GM21723 (cell line): ENCODE data around the gene FMNL2.
"Not testable (repeated sequence)": the region's sequence is repeated elsewhere in the genome, so short reads cannot be mapped to it uniquely, and the experiment has no call there.

Experiments used
- ATAC-seq: cut with Tn5 transposase; IDR thresholded peaks from one replicate; pipeline ENCODE4 v1.9.1; 2021; ENCODE audit warnings: mild to moderate bottlenecking, moderate library complexity; ENCODE audit not compliant: unreplicated experiment

Gene FMNL2

DNA sequence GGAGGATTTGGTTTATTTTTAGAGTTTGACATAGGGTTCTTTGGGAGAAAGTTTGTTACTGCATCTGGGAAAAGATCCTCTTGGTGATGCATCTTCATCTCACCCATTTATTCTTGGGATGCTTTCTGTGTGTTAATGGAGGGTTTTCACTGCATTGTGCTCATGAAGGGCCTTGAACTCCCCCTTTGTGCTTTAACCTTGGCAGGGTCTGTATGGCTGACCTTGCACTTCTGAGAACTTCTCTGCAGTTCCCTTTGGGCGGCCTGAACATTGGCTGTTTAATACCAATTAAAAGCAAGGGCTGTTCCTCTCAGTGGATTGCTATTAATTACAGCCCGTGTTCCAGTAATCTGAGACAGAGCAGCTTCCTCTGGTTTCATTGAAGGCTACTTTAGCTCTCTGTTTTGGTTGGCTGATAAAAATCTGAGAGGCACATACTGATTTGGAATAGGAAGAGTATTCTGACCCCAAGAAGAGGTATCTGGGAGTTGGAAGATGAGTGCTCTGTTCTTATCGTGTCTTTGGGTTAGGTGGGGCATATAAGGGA is 37.5 kb downstream of the FMNL2 start:
- no peak for ATAC-seq

DNA sequence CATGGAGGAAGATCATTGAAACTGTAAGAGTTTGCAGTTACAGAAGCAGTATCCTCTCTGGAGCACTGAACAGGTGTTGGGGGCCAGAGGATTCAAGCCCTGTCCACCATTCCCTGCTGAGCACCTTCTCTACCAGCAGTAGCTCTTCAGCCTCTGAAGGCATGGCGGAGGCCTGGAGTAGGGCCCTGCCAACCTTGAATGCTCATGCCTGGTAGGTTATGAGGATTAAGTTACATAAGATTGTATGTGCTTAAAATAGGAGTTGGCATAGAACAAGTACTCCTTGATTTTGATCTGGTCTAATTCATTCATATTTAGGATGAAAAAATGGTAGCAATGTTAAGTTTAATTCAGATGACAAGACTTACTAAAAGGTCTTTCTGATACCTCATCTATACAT is 40.2 kb downstream of the FMNL2 start:
- no peak for ATAC-seq

DNA sequence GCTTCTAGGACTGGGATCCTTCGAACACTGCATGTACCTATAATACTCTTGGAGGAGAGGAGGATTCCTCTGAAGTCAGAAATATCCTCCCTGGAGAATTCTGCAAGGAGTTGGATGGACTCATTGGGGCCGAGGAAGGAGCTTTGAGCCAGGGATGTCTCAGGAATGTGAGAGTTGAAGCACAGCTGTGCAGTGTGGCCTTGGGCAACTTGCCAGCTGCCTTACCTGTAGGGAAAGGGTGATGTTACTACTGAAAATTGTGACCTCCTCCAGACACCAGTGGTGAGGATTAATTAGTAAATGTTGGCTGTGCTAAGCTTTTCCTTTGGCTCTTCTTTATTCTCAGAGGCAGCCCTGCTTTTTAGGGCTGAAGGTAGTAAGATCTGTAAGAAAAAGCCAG is 41.4 kb downstream of the FMNL2 start:
- ATAC-seq = no peak

DNA sequence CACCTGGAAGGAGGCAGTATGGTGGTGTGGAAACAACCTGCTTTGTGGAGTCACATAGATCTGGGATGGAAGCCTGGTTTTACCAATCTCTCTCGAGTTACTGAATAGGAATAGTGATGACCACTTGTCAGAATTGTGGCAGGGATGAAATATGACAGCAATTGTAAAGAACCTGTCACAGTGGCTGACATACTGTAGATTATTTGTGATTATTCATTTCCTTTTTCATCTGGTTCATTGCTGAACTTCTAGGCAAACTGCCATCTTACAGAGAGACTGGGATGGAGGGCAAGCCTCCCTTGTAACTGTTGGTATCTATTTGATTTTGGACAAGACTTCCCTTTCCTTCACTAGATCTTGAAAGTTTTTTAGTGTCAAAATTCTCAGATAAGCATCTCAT is 42.0 kb downstream of the FMNL2 start:
- no peak for ATAC-seq

DNA sequence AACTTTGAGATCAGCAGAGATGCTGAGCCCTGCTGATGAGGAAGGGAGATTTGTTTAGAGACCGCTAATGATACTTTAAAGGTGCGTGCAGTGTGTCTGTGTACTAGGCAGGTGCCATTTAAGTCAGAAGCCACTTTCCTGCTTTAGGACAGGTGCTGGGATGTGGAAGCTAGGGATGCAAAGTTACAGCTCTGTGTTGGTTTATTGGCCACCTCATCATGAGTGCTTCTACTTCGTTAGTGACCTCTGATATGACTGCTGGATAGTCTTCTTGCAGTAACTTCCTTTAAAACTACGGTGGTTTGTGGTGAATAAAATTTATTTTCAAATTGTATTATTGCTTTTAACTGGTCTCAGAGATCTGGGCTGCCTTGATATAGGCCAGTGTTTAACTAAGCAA is 44.1 kb downstream of the FMNL2 start:
- no peak for ATAC-seq

DNA sequence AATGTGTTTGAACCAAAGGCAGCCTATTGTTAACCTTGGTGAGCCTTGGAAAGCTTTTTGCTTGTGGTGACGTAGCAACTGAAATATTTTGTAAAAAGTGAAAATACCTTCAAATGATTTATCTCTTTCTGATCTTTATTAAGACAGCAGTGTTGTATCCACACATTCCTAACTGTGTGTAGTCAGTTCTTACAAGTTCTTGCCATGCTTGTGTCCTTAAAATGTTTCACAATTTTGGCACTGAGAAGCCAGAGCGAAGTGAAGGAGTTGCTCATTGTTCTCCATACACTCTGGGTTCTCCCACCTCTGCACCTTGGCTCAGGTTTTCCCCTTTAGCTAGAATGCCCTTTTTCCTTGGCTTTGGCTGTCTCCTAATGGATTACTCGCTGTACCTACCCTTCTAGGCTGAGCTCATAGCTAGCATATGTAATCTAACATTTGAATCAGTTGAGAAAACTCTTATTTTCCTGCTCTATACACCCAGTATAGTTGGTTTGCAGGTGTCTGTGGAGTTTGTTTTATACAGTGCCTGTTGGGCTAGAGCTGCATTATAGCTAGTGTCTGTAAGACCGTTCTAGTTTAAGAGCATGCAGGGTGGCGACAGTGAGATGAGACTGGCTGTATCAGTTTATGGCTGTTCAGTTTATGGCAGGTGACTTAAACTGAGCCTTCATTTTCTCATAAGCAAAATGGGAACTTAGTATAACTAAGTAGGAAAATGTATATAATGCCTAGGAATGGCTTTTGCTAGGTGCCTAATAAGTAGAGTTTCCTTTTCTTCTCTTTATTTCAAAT is 45.5 kb downstream of the FMNL2 start:
- no peak for ATAC-seq

DNA sequence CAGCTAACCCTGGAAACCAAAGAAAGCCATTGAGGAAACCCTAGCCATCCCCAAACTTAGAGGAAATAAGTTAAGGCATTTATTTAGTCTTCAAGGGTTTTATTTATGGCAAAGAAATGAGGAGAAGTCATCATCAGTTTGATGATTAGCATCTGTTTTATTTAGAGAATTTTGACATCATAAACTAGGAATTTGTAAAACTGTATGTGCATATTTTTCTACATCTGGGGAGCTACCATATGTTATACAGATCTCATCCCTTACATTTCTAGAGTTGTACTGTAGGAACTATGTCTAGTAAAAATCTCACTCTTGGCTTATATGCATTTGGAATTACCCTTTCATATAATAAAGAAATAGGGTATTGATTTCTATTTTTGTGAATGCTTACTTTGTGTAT is 48.7 kb downstream of the FMNL2 start:
- no peak for ATAC-seq

DNA sequence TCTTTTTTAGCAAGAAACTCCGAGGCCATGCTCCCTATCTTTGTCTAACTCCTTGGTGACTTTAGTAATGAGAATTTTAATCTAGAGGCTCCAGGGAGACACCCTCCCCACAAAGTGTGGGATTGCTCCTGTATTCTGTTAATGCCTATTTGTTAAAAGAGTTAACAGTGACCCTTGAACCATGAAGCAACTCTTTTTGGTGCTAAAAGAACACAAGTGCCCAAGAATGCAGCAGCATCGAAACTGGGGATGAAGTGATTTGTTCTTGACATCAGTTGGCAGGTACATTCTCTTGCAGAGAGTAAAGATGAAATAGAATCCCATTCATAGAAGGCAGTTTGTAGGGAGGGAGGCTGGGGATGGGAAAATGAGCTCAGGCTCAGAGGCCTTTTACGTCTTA is 50.0 kb downstream of the FMNL2 start:
- no peak for ATAC-seq

DNA sequence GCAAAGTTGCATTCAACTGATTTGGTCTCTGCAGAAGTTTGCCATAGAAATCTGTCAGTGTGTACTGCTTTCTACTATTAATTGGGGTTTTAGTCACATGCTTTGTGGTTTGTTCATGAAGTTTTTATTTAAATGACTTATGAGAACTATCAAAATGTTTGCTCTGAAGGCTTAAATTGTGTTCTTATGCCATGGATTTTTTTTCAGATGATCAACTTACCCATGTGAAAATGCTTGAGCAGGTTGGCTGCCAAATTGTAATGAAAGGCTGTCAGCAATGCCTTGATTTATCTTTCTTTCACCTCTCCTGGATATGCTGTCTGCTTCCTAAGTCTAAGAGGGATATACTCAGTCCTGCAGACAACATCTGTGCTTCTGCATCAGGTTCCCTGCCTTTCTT is 50.7 kb downstream of the FMNL2 start:
- ATAC-seq = no peak

DNA sequence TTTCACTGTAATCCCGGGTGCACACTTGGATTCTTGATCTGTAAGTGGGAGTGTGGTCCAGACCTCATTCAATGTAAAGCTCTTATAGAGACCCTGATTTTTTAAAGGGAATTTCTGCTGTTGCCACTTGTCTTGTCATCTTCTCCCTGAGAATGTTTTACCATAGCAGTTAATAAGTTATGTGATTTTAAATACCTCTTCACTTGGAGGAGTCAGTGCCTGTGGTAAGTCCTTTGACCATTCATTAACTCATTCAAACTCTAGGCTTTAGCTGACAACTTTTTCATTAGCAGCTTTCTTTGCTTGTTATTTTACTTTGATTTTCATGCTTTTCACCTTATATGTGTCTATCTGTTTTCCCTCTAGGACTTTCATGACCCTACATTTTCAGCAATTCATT is 51.3 kb downstream of the FMNL2 start:
- no peak for ATAC-seq

DNA sequence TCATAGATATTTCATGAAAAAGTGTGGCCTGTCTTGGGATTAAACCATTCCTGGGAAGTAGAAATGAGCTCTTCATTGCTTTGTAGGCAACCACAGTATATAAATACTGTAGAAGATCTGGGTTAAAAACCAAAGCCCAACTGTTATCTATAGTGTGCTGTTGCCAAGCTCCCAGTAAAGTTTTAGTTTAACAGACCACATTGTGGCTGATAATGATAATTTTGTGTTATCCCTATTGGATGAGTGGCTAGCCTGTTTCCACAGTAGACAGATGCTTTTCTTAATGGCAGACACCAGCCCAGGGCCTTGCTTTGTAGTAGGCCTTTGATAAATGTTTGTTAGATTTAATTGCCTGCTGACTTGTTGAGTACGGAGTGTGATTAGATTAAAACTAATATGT is 52.1 kb downstream of the FMNL2 start:
- ATAC-seq = no peak

DNA sequence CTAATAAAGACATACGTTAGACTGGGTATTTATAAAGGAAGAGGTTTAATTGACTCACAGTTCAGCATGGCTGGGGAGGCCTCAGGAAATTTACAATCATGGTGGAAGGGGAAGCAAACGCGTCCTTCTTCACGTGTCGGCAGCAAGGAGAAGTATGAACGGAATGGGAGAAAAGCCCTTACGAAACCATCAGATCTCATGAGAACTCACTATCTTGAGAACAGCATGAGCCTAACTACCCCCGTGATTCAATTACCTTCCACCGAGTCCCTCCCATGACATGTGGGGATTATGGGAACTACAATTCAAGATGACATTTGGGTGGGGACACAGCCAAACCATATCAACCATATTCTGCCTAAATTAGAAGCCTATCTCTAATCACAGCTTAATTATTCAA is 53.3 kb downstream of the FMNL2 start:
- ATAC-seq = not testable (repeated sequence)

DNA sequence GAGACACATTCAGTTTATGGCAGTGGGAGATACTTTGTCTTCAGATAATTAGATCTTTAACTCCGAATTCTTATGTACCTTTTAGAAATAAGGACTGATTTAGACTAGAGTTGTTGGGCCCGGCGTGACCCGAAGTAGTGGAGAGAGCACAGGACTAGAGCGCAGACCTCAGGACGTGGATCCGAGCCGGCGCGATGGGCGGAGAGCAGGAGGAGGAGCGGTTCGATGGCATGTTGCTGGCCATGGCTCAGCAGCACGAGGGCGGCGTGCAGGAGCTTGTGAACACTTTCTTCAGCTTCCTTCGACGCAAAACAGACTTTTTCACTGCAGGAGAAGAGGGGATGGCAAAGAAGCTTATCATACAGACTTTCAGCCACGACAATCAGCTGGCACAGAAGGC is 54.5 kb downstream of the FMNL2 start:
- ATAC-seq = no peak

DNA sequence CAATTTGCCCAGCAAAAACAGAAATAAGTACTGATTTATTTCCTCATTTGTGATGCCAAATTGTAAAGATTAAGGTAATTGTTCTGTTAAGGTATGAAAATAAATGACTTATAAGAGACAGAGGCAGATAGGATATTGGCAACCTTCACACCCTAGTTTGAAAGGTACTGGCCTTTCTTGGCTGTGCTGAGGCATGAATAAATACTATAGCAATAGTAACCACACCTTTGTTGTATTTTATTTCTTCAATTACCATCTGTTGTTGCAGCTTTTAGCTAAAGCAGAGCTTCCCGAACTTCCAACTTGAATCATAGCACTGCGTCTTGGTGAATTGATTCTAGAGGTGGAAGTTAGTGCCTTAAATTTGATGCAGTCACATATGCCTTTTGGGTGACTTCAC is 55.9 kb downstream of the FMNL2 start:
- ATAC-seq = no peak

DNA sequence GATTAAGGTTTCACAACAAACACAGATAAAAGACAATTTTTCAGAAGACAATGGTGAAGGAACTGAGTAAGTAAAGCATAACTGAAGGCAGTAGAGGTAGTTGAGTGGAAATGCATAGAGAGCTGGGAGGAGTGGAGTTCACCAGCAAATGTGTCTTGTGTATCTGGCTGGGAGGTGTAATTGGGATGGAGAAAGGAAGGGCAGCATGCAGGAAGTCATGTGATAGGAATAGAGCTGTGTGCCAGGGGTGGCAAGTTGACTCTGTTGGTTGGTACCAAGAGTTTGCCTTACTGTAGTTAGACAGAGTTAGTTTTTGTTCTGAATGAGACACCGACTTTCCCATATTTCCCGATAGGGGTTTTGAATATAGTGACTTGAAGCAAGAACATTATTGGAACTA is 56.3 kb downstream of the FMNL2 start:
- no peak for ATAC-seq

DNA sequence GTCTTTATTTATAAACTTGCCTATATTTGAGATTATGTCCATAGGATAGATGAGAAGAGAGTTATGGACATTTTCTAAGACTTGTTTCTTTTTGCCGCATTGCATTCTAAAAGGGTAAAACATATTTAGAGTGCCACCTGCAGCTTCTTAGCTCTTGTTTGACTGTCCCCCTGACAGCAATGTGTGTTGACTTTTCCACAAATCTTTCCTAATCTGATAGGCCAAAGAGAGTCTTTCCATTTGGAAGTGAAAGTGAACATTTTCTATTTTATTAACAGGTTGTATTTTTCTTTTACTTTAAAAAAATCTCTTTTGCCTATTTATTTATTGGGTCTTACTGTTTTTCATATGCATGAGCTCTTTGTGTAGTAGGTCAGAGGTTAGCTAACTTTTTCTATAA is 58.4 kb downstream of the FMNL2 start:
- no peak for ATAC-seq

DNA sequence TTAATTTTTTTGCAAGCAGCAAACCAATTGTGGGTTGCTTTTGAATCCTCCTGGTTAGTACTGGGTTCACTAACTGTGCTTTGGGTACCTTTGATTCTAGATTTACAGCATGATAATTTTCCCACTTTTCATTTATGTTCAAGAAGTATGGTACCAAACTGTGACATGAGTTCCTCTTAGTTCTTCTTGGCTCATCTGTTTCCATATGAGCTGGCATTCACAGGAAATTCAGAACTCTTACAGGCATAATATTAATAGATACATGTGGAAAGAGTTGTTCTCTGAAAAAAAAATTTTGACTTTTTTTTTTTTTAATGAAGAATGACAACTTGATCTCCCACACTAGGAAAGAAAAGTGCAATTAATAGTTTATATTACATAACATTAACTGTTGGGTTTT is 59.4 kb downstream of the FMNL2 start:
- no peak for ATAC-seq

DNA sequence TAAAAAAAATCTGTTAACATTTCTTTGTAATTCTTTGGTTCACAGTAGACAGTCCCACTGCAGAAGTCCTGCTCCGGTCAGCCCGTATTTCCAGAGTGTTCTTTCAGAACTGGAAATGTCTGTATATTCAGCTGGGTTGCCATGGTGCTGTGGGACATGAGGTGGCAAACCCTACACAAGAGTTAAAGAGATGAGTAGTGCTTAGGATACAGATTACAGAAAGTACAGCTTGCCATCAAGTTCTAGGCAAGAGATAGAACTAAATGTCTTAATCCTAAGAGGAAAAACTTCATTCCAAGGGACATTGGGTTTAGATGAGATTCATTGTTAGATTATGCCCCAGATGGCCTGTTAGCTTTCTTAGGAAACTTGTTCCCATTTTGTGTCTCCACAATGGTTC is 60.1 kb downstream of the FMNL2 start:
- ATAC-seq = no peak

DNA sequence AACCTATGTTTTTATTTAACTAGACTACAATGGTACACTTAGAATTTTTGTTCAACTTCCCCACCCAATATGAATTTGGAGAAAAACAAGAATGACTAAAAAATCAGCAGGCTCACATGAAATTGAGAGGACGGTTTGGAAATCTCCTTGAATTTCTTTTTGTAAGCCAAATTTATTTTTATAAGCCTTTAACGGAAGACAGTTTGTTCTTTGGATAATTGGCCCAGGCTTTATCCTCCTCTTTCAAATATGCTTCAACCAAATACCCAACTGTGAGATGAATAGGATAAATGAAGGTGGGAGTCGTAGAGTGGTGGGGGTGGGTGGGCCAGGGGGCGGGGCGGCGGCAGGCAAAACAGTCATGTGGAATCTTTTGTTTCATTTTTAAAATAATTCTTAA is 60.6 kb downstream of the FMNL2 start:
- ATAC-seq = no peak

DNA sequence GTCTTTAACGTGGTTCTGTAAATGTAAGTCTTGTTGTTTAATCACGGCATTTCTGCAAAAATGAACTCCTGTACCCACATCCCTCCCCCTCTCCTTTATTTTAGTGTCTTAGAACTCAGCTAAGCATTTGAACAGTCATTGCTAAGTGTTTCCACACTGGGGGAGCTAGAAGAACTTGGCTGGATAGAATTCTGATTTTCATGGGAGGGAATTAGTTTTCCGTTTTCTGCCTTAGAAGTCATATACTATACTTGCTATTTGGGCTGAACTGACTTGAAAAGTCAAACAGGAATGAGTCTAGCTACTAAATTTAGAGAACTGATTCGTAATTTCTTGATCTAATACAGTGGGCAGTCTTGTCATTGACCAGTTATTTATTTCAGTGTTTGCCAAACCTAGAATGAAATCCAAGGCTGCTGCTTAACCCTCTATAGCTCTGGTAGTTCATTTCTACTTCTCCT is 61.1 kb downstream of the FMNL2 start:
- ATAC-seq = no peak

DNA sequence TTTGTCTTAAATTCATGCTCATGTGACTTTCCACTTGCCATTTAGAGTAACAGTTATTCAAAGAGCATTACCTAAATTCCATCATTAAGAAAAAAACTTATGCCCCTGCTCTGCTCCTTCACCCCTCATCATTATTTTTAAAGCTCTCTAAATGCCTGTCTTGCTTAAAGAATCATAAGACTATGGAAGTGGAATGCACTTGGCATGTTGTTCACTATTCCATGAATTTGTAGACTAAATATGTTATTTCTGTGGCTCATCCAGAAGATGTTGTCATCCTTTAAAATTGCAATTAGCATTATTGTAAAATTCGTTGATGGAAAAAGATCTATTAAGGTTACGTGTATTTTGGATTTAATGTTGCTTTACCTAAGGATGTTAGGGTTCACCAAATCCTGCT is 61.8 kb downstream of the FMNL2 start:
- no peak for ATAC-seq

DNA sequence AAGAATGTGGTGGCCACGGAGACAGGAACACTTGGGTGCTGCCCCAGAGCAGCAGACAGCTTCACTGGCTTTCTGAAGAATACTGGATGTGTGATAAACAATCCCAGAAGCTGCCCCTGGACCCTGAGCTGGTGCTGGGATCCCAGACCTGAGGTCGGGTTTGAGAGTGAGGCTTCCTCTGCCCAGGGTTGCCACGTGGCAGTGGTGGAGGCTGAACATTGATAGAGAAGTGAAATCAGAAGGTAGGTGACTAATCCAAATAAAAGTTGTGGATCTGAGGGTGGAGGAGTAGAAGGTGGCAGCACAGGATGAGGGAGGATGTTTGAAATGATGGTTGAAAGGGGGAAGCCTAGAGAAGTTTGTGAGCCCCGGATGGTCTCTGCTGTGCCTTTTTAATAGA is 64.0 kb downstream of the FMNL2 start:
- no peak for ATAC-seq
